H1 (cell line): ENCODE results near the gene GSTM2. TPM values are rescaled to one million over a fixed set of nuclear protein-coding genes. Genes with fewer than 3 reads are reported as not detected.

Experiments used
- BACH1 ChIP-seq: IDR thresholded peaks from 2 replicates; pipeline ENCODE4 v1.6.1; 2012; ENCODE audit warnings: low read length, improper control_type of control experiment
- CREB1 ChIP-seq: IDR thresholded peaks from 2 replicates; pipeline ENCODE4 v1.6.1; 2012; ENCODE audit warnings: inconsistent platforms
- POU5F1 ChIP-seq: IDR thresholded peaks from 2 replicates; pipeline ENCODE4 v1.6.1; 2011; ENCODE audit warnings: low read depth, mild to moderate bottlenecking, low read length, moderate library complexity
- SP2 ChIP-seq: IDR thresholded peaks from 2 replicates; pipeline ENCODE4 v1.6.1; 2012; ENCODE audit warnings: mild to moderate bottlenecking, low read length, inconsistent platforms
- TAF1 ChIP-seq: IDR thresholded peaks from 2 replicates; pipeline ENCODE4 v1.6.1; 2011; ENCODE audit warnings: mild to moderate bottlenecking, low read depth, low read length
- TBP ChIP-seq: IDR thresholded peaks from 2 replicates; pipeline ENCODE4 v1.6.1; 2011; ENCODE audit warnings: low read depth, low read length, improper control_type of control experiment
- polyA plus RNA-seq, 7 experiments: library from polyadenylated mRNA; depleted of rRNA in 3 of 7; stranded (reverse) in 5 of 7; unstranded in 2 of 7; fragments of >200 nt in 5 of 7; fragments of 200-250 nt in 2 of 7; gene quantifications; 1 replicate in 5 of 7; 2 replicates in 1 of 7; 4 replicates in 1 of 7; pipeline versions ENCODE4 v1.2.1 to v1.2.3, GENCODE V29; 2011 to 2013; ENCODE audit warnings: missing spikeins in 2 of 7, mixed read lengths in 2 of 7
- total RNA-seq: library from RNA; stranded (reverse); fragmentation: NEBNext Ultra II Directional; extraction: Animal tissue kit (Norgen Biotek cat#: 25700); gene quantifications from 2 replicates; pipeline ENCODE4 v1.2.1, GENCODE V29; 2021
- TF ChIP-seq, protein P1 (sequence below): fragments of 300-600 bp; sonication (generic); IDR thresholded peaks from 2 replicates; pipeline ENCODE4 v1.7.1; 2012; ENCODE audit warnings: low read length, moderate library complexity, mild to moderate bottlenecking, inconsistent platforms; ENCODE audit not compliant: insufficient replicate concordance

GSTM2 gene
- total and polyA plus RNA-seq, 2 of the 8 experiments (the other 6 are each of a cell fraction or from before 2014, with no cell fraction given), result 9.6 to 23.1 TPM

DNA sequence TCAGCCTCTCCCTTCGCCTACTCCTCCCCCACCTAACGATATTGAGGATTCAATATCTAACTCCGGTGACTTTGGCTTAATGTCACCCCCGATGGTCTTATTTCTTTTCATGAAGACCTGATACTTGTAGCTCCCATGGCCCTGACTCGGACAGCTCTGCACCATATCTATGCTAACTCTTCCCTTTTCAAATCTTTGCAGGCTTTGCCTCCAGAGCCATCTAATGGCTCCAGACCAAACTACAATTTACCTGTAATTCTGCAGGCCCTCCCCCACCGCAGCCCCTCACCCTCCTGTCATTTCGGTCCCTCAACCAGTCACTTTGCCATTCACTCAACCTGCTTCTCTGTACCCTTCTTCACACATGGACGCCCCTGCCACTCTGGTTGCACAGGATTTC, 36.3 kb downstream of the GSTM2 start (continued):
- TF ChIP-seq, protein P1, sequence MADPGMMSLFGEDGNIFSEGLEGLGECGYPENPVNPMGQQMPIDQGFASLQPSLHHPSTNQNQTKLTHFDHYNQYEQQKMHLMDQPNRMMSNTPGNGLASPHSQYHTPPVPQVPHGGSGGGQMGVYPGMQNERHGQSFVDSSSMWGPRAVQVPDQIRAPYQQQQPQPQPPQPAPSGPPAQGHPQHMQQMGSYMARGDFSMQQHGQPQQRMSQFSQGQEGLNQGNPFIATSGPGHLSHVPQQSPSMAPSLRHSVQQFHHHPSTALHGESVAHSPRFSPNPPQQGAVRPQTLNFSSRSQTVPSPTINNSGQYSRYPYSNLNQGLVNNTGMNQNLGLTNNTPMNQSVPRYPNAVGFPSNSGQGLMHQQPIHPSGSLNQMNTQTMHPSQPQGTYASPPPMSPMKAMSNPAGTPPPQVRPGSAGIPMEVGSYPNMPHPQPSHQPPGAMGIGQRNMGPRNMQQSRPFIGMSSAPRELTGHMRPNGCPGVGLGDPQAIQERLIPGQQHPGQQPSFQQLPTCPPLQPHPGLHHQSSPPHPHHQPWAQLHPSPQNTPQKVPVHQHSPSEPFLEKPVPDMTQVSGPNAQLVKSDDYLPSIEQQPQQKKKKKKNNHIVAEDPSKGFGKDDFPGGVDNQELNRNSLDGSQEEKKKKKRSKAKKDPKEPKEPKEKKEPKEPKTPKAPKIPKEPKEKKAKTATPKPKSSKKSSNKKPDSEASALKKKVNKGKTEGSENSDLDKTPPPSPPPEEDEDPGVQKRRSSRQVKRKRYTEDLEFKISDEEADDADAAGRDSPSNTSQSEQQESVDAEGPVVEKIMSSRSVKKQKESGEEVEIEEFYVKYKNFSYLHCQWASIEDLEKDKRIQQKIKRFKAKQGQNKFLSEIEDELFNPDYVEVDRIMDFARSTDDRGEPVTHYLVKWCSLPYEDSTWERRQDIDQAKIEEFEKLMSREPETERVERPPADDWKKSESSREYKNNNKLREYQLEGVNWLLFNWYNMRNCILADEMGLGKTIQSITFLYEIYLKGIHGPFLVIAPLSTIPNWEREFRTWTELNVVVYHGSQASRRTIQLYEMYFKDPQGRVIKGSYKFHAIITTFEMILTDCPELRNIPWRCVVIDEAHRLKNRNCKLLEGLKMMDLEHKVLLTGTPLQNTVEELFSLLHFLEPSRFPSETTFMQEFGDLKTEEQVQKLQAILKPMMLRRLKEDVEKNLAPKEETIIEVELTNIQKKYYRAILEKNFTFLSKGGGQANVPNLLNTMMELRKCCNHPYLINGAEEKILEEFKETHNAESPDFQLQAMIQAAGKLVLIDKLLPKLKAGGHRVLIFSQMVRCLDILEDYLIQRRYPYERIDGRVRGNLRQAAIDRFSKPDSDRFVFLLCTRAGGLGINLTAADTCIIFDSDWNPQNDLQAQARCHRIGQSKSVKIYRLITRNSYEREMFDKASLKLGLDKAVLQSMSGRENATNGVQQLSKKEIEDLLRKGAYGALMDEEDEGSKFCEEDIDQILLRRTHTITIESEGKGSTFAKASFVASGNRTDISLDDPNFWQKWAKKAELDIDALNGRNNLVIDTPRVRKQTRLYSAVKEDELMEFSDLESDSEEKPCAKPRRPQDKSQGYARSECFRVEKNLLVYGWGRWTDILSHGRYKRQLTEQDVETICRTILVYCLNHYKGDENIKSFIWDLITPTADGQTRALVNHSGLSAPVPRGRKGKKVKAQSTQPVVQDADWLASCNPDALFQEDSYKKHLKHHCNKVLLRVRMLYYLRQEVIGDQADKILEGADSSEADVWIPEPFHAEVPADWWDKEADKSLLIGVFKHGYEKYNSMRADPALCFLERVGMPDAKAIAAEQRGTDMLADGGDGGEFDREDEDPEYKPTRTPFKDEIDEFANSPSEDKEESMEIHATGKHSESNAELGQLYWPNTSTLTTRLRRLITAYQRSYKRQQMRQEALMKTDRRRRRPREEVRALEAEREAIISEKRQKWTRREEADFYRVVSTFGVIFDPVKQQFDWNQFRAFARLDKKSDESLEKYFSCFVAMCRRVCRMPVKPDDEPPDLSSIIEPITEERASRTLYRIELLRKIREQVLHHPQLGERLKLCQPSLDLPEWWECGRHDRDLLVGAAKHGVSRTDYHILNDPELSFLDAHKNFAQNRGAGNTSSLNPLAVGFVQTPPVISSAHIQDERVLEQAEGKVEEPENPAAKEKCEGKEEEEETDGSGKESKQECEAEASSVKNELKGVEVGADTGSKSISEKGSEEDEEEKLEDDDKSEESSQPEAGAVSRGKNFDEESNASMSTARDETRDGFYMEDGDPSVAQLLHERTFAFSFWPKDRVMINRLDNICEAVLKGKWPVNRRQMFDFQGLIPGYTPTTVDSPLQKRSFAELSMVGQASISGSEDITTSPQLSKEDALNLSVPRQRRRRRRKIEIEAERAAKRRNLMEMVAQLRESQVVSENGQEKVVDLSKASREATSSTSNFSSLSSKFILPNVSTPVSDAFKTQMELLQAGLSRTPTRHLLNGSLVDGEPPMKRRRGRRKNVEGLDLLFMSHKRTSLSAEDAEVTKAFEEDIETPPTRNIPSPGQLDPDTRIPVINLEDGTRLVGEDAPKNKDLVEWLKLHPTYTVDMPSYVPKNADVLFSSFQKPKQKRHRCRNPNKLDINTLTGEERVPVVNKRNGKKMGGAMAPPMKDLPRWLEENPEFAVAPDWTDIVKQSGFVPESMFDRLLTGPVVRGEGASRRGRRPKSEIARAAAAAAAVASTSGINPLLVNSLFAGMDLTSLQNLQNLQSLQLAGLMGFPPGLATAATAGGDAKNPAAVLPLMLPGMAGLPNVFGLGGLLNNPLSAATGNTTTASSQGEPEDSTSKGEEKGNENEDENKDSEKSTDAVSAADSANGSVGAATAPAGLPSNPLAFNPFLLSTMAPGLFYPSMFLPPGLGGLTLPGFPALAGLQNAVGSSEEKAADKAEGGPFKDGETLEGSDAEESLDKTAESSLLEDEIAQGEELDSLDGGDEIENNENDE, result no peak
- TF ChIP-seq POU5F1 (no peak), CREB1 (no peak), BACH1 (no peak), TAF1 (no peak), SP2 (no peak), TBP (no peak)
